ENCODE measurements around the gene ATXN7. TPM values are rescaled to one million over a fixed set of nuclear protein-coding genes. Genes with fewer than 3 reads are reported as not detected.

Gene ATXN7
- total RNA-seq, 1 donor from 2014 or later, result 13.2 TPM

- Histone ChIP-seq H3K36me3 (no peaks in the 10 kb centered on the region), H3K4me3 (no peak overlapping the region), H3K4me1 (peaks cover 0 to 6% of the 10 kb centered on the region in 2 donors), H3K27me3 (no peaks in the 10 kb centered on the region), H3K9me3 (no peaks in the 10 kb centered on the region), H3K27ac (no peak overlapping the region)
- intact Hi-C loops (cut with DNase I), result no loop called here
- no peak for DNase-seq (ENCODE audit: low spot score in 2 of 2)
- TF ChIP-seq CTCF (IDR thresholded peaks at IDR 0.05), result no peak
Measured at GRCh38 chr3:63932509-63933212, 69.0 kb downstream of the ATXN7 start.

DNA sequence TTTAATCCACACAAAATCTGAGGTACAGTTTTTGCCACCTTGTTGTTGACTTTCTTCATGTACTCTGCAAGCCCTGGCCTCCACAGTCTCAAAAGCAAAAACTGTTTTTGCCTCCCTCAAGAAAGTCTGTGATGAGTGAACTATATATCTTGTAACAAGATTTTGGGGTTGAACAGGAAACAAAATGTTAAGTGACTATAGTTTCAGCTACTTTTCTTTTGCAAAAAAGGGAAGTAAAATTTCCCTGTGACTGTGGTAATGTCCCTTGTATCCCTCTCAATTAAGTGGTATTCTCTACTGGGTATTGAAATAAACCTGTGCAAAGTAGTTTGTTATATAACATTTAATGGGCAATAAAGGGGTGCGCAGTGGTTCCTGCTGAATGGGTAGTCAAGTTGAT, 69.8 kb downstream of the ATXN7 start:
- TF ChIP-seq CTCF (IDR thresholded peaks at IDR 0.05), result no peak
- no peak for DNase-seq (ENCODE audit: low spot score in 2 of 2)
- Histone ChIP-seq H3K27ac (no peak overlapping the region), H3K36me3 (no peaks in the 10 kb centered on the region), H3K4me3 (no peak overlapping the region), H3K9me3 (no peaks in the 10 kb centered on the region), H3K27me3 (no peaks in the 10 kb centered on the region), H3K4me1 (peaks cover 0 to 4% of the 10 kb centered on the region in 2 donors)
- intact Hi-C loops (cut with DNase I), result no loop called here

- Histone ChIP-seq H3K4me1 (peaks cover 0 to 3% of the 10 kb centered on the region in 2 donors), H3K27me3 (no peaks in the 10 kb centered on the region), H3K27ac (no peak overlapping the region), H3K9me3 (no peaks in the 10 kb centered on the region), H3K36me3 (no peaks in the 10 kb centered on the region), H3K4me3 (no peak overlapping the region)
- no peak for TF ChIP-seq CTCF (IDR thresholded peaks at IDR 0.05)
- DNase-seq (ENCODE audit: low spot score in 2 of 2), result no peak
- intact Hi-C loops (cut with DNase I), result no loop called here
Measured at GRCh38 chr3:63934041-63934866, 70.6 kb downstream of the ATXN7 start.

DNA sequence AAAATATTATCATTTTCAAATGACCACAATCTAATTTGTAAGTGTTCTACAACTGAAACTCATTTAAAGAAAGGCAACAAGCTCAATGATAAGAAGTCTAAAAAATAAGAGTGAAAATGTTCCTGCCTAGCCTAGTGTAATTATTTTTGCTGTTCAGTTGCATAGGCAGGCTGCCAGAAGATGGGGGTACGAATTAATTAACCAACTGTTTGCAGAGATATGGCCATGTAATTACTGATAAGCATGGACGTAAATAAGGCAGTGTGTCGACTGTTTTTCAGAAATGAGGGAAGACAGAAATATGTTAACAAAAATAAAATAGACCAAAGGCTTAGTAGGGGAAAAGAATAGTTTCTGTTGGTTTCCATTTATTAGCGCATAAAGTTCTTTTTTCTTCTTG, 73.3 kb downstream of the ATXN7 start:
- DNase-seq (ENCODE audit: low spot score in 2 of 2), result no peak

More for the DNA sequence above, 73.3 kb downstream of the ATXN7 start:
- H3K36me3 ChIP-seq, result no peaks in the 10 kb centered on the region
- peaks cover 0 to 3% of the 10 kb centered on the region in 2 donors for H3K4me1 ChIP-seq
- H3K27ac ChIP-seq, result no peak overlapping the region
- H3K27me3 ChIP-seq, result no peaks in the 10 kb centered on the region
- TF ChIP-seq CTCF (IDR thresholded peaks at IDR 0.05), result no peak
- H3K4me3 ChIP-seq, result no peak overlapping the region
- intact Hi-C loops (cut with DNase I), result no loop called here
- no peaks in the 10 kb centered on the region for H3K9me3 ChIP-seq

Data from ascending aorta (tissue), 2 donors.